ENCODE measurements around the gene ADGRG6. TPM values are rescaled to one million over a fixed set of nuclear protein-coding genes. Genes with fewer than 3 reads are reported as not detected.
A peak's percentile ranks its signal among the peaks of the same experiment; 100 is the strongest.

ADGRG6 gene
- total and polyA plus RNA-seq, 2 donors (not counting 3 experiments of a cell fraction or from before 2014, with no cell fraction given), result 99.3 to 166 TPM

DNA sequence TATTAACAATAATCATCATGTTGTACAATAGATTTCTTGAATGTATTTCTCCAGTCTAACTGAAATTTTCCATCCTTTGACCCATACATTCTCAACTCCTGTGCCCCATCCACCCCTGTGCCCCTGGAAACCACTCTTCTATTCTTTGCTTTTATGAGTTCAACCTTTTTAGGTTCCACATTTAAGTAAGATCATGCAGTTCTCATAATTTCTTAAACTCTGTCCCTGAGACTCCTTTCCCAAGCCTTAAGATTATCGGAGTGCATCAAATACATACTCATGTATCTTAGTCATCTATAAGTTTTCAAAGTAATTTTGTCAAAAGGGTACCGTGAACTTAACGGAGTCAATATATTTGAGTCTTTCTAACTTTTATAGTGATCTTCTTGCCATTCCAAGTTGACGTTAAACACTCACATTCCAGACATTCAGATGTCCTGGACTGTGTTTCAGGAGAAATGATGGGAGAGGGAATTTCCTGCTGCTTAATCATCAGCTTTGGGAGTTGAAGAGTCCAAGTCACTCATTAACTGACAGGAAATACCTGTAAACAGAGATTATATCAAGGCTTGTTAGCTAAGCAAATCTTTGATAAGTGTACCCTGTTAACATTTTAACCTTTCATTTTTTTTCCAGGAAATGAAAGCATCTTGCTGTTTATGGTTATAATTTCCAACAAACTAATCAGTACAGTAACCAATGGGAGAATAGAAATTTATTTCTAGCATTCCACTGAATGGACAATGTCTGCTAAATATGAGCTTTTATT lies 73.3 kb downstream of the ADGRG6 start:
- peak overlapping the region; percentile 77 for H3K9ac ChIP-seq (replicated peaks; ENCODE audit: extremely low read depth, insufficient read depth, low read length)
- H3K79me2 ChIP-seq (ENCODE audit: control insufficient read depth, insufficient read depth, low read length), result peaks cover 38% of the 10 kb centered on the region
- ChIA-PET CTCF (interaction anchor here (0.8 to 2.2 kb wide), 10 partner anchors 8 to 219 kb away, joined by 3 to 8 read pairs (median 5); no protein-coding TSS in a partner anchor), POLR2A (interaction anchor here (0.5 to 2.0 kb wide), 4 partner anchors 21 to 74 kb away, joined by 3 to 8 read pairs (median 4); no protein-coding TSS in a partner anchor)
- H3K27me3 ChIP-seq (ENCODE audit: control insufficient read depth in 2 of 2, insufficient read depth in 2 of 2, low read length in 2 of 2), result no peaks in the 10 kb centered on the region
- TF ChIP-seq POLR2AphosphoS5 (IDR thresholded peaks at IDR 0.05; ENCODE audit: insufficient read depth, low read depth, low read length), result peak; percentile 86
- peak; percentile 61 for TF ChIP-seq POLR2A (IDR thresholded peaks at IDR 0.05; ENCODE audit: low read depth, low read length)
- TF ChIP-seq MYC (IDR thresholded peaks at IDR 0.05; ENCODE audit: low read depth, low read length), result no peak
- TF ChIP-seq JUN (IDR thresholded peaks at IDR 0.05; ENCODE audit: borderline replicate concordance, insufficient read depth, insufficient read length, low read depth), result peak; percentile 93
- no peak for TF ChIP-seq EZH2 (IDR thresholded peaks at IDR 0.05; ENCODE audit: borderline replicate concordance, low read depth, low read length, severe bottlenecking)
- TF ChIP-seq FOS (IDR thresholded peaks at IDR 0.05; ENCODE audit: borderline replicate concordance, insufficient read depth, low read length), result peak; percentile 82
- TF ChIP-seq, protein P1, sequence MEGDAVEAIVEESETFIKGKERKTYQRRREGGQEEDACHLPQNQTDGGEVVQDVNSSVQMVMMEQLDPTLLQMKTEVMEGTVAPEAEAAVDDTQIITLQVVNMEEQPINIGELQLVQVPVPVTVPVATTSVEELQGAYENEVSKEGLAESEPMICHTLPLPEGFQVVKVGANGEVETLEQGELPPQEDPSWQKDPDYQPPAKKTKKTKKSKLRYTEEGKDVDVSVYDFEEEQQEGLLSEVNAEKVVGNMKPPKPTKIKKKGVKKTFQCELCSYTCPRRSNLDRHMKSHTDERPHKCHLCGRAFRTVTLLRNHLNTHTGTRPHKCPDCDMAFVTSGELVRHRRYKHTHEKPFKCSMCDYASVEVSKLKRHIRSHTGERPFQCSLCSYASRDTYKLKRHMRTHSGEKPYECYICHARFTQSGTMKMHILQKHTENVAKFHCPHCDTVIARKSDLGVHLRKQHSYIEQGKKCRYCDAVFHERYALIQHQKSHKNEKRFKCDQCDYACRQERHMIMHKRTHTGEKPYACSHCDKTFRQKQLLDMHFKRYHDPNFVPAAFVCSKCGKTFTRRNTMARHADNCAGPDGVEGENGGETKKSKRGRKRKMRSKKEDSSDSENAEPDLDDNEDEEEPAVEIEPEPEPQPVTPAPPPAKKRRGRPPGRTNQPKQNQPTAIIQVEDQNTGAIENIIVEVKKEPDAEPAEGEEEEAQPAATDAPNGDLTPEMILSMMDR (IDR thresholded peaks at IDR 0.05; ENCODE audit: extremely low read depth in 1 of 2, insufficient read depth in 1 of 2, low read depth in 1 of 2, low read length in 2 of 2), result no peak
- TF ChIP-seq, protein P2, sequence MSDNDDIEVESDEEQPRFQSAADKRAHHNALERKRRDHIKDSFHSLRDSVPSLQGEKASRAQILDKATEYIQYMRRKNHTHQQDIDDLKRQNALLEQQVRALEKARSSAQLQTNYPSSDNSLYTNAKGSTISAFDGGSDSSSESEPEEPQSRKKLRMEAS (IDR thresholded peaks at IDR 0.05; ENCODE audit: insufficient read depth, insufficient read length), result no peak
- TF ChIP-seq GATA2 (IDR thresholded peaks at IDR 0.05; ENCODE audit: insufficient read depth, insufficient read length, low read depth, low read length), result peak; percentile 98
- DNase-seq (ENCODE audit: low read depth, low spot score) (peak; percentile 97), FAIRE-seq (peak; percentile 66)
- no peaks in the 10 kb centered on the region for H3K9me1 ChIP-seq (replicated peaks; ENCODE audit: control insufficient read depth, extremely low read depth, insufficient read depth, low read length)
- H3K9me3 ChIP-seq (replicated peaks; ENCODE audit: control insufficient read depth, insufficient read depth, low read length), result no peaks in the 10 kb centered on the region
- peak overlapping the region; percentile 85 for H3K27ac ChIP-seq (ENCODE audit: insufficient read depth, low read depth, low read length)
- H3K4me2 ChIP-seq (ENCODE audit: insufficient read depth, low read length), result peak overlapping the region; percentile 74
- no peak overlapping the region for H2AFZ ChIP-seq (ENCODE audit: low read depth, low read length)
- no peaks in the 10 kb centered on the region for H4K20me1 ChIP-seq (replicated peaks; ENCODE audit: control insufficient read depth, extremely low read depth, insufficient read depth, low read length)
- TSS peak; percentile 42 for BruUV-seq (replicated peaks)
- H3K4me1 ChIP-seq (ENCODE audit: control insufficient read depth, extremely low read depth, insufficient read depth, low read length), result peaks cover 76% of the 10 kb centered on the region
- intact Hi-C loops (cut with micrococcal nuclease), result loop anchor here (1.0 to 2.0 kb wide), 6 partner anchors 14 to 74 kb away; no protein-coding TSS in a partner anchor
- dilution Hi-C loops (cut with MboI; ENCODE audit: extremely low pct_ligation_motif_present, low sequenced_read_pairs), result no loop called here
- peaks cover 0 to under 1% of the 10 kb centered on the region in 2 experiments for H3K36me3 ChIP-seq (ENCODE audit: control insufficient read depth in 2 of 2, extremely low read depth in 1 of 2, insufficient read depth in 2 of 2, low read length in 2 of 2)
- H3K4me3 ChIP-seq (replicated peaks in 1 of 3; ENCODE audit: insufficient read depth in 1 of 3, low read depth in 1 of 3, low read length in 3 of 3), result no peak overlapping the region

Measured in endothelial cell of umbilical vein (primary cell).